ENCODE measurements around the gene C4orf17.

DNA sequence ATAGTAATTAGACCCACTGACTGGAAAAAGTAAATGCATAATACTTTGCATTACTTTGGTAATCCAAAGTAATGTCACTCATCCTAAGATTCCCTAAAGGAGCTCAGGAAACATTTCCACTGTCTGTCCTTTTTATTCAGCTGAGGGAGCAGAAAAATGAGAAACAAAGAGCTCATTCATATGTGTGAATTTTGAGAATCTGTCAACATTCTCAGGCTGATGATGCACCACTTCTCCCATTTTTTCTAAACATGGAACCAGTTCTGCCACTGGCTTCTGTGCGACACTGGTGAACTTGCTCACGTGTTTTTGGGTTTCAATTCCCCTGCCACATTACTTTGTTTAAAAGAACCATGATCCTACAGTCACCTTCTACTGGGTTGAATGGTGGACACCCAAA lies 47.3 kb upstream of the C4orf17 start:
- TF ChIP-seq, protein P1, sequence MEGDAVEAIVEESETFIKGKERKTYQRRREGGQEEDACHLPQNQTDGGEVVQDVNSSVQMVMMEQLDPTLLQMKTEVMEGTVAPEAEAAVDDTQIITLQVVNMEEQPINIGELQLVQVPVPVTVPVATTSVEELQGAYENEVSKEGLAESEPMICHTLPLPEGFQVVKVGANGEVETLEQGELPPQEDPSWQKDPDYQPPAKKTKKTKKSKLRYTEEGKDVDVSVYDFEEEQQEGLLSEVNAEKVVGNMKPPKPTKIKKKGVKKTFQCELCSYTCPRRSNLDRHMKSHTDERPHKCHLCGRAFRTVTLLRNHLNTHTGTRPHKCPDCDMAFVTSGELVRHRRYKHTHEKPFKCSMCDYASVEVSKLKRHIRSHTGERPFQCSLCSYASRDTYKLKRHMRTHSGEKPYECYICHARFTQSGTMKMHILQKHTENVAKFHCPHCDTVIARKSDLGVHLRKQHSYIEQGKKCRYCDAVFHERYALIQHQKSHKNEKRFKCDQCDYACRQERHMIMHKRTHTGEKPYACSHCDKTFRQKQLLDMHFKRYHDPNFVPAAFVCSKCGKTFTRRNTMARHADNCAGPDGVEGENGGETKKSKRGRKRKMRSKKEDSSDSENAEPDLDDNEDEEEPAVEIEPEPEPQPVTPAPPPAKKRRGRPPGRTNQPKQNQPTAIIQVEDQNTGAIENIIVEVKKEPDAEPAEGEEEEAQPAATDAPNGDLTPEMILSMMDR (IDR thresholded peaks at IDR 0.05) = no peak
- TF ChIP-seq RELA (CRISPR knock-in tag; IDR thresholded peaks at IDR 0.05; ENCODE audit: borderline replicate concordance) (no peak), GRHL2 (CRISPR knock-in tag; IDR thresholded peaks at IDR 0.05; ENCODE audit: insufficient replicate concordance, severe bottlenecking) (no peak), NR1H2 (CRISPR knock-in tag; IDR thresholded peaks at IDR 0.05) (no peak), TEAD1 (CRISPR knock-in tag; IDR thresholded peaks at IDR 0.05) (no peak), ZNF416 (CRISPR knock-in tag; IDR thresholded peaks at IDR 0.05) (no peak), ESRRA (CRISPR knock-in tag; IDR thresholded peaks at IDR 0.05; ENCODE audit: borderline replicate concordance) (no peak), NFYB (CRISPR knock-in tag; conservative IDR thresholded peaks at IDR 0.05; ENCODE audit: low read depth) (no peak)
- TF ChIP-seq, protein P2, sequence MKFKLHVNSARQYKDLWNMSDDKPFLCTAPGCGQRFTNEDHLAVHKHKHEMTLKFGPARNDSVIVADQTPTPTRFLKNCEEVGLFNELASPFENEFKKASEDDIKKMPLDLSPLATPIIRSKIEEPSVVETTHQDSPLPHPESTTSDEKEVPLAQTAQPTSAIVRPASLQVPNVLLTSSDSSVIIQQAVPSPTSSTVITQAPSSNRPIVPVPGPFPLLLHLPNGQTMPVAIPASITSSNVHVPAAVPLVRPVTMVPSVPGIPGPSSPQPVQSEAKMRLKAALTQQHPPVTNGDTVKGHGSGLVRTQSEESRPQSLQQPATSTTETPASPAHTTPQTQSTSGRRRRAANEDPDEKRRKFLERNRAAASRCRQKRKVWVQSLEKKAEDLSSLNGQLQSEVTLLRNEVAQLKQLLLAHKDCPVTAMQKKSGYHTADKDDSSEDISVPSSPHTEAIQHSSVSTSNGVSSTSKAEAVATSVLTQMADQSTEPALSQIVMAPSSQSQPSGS (CRISPR knock-in tag; IDR thresholded peaks at IDR 0.05; ENCODE audit: borderline replicate concordance, low read depth) = no peak
- TF ChIP-seq, protein P3, sequence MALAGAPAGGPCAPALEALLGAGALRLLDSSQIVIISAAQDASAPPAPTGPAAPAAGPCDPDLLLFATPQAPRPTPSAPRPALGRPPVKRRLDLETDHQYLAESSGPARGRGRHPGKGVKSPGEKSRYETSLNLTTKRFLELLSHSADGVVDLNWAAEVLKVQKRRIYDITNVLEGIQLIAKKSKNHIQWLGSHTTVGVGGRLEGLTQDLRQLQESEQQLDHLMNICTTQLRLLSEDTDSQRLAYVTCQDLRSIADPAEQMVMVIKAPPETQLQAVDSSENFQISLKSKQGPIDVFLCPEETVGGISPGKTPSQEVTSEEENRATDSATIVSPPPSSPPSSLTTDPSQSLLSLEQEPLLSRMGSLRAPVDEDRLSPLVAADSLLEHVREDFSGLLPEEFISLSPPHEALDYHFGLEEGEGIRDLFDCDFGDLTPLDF (CRISPR knock-in tag; IDR thresholded peaks at IDR 0.05) = no peak
- TF ChIP-seq, protein P4, sequence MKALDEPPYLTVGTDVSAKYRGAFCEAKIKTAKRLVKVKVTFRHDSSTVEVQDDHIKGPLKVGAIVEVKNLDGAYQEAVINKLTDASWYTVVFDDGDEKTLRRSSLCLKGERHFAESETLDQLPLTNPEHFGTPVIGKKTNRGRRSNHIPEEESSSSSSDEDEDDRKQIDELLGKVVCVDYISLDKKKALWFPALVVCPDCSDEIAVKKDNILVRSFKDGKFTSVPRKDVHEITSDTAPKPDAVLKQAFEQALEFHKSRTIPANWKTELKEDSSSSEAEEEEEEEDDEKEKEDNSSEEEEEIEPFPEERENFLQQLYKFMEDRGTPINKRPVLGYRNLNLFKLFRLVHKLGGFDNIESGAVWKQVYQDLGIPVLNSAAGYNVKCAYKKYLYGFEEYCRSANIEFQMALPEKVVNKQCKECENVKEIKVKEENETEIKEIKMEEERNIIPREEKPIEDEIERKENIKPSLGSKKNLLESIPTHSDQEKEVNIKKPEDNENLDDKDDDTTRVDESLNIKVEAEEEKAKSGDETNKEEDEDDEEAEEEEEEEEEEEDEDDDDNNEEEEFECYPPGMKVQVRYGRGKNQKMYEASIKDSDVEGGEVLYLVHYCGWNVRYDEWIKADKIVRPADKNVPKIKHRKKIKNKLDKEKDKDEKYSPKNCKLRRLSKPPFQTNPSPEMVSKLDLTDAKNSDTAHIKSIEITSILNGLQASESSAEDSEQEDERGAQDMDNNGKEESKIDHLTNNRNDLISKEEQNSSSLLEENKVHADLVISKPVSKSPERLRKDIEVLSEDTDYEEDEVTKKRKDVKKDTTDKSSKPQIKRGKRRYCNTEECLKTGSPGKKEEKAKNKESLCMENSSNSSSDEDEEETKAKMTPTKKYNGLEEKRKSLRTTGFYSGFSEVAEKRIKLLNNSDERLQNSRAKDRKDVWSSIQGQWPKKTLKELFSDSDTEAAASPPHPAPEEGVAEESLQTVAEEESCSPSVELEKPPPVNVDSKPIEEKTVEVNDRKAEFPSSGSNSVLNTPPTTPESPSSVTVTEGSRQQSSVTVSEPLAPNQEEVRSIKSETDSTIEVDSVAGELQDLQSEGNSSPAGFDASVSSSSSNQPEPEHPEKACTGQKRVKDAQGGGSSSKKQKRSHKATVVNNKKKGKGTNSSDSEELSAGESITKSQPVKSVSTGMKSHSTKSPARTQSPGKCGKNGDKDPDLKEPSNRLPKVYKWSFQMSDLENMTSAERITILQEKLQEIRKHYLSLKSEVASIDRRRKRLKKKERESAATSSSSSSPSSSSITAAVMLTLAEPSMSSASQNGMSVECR (CRISPR knock-in tag; IDR thresholded peaks at IDR 0.05; ENCODE audit: borderline replicate concordance) = no peak
- TF ChIP-seq, protein P5, sequence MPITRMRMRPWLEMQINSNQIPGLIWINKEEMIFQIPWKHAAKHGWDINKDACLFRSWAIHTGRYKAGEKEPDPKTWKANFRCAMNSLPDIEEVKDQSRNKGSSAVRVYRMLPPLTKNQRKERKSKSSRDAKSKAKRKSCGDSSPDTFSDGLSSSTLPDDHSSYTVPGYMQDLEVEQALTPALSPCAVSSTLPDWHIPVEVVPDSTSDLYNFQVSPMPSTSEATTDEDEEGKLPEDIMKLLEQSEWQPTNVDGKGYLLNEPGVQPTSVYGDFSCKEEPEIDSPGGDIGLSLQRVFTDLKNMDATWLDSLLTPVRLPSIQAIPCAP (CRISPR knock-in tag; IDR thresholded peaks at IDR 0.05) = no peak
